ENCODE measurements around the gene KLHL3.

The KLHL3 gene

DNA sequence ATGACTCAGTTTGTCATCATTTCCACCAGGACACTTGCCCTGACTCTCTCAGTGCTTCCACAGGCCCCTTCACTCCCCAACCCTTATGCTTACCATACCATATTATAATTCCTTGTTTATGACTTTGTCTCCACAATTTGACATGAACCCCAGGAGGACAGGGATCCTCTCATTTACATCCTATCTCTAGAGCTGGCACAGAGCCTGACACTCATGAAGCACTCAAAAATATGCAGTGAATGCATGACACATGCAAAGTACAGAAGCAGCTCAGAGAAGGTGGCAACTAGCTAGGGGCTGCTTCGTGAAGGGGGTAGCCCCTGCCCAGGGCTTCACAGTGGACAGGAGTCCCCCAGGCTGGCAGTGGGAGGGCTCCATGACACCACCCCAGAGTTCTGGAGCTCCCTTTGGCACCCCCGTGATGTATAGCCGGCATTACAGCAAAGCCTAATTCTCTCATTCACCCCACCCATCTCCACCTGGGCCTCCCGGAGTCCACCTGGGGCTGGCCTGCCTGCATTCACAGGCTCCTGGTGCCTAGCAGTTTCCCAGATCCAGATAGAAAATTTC is 124.8 kb downstream of the KLHL3 start:
- DNase-seq (ENCODE audit: low spot score), result no peak

DNA sequence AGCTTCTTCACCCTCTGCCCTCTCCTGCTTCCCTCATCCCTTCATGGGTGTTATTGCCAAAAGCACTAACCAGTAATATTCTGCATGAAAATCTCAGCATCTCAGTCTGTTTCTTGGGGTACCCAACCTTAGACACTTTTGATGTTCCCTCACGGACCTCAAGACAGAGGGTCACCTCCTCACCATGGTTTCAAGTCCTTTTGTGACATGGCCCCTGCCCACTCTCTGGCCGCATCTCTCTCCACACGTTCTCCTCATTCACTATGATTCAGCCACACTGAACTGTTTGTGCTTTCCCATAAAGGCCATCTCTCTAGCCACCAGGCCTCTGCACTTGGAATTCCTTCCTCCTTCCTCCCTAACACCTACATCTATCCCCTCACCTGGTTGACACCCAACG is 125.3 kb downstream of the KLHL3 start:
- no peak for DNase-seq (ENCODE audit: low spot score)

DNA sequence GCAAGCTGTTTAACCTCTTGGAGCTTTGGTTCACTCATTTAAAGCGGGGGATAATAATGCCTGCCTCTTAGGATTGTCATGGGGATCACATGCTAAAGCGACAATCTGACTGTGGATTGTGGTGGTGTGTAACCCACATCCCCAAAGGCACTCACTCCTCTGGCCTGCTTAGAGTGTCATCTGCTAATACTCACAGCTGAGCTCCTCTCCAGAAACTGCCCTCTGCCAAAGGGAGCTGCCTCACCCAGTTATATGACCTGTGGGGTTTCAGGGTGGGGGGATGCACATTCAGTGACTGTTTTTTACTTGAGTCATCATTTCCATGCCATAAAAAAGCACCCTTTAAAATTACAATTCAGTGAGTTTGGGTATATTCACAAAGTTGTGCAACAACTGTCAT is 126.8 kb downstream of the KLHL3 start:
- DNase-seq (ENCODE audit: low spot score), result no peak

DNA sequence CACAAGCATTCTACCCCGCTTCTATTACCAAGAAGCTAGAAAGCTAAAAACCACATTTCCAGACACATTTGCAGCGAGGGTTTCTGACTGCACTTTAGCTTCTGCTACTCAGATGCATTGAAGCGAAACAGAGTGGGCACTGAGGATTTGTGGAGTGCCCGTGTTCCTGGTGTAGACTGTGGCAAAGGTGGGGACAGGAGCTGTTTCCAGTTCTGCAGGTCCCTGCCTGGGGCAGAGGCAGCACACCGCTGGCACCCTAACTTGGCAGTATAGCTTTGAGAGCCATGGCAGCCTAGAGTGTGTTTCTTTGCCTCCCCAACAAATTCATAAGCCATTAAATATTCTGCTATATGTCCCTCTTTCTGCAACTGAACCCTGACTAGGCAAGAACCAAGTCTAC is 128.1 kb downstream of the KLHL3 start:
- DNase-seq (ENCODE audit: low spot score), result no peak

DNA sequence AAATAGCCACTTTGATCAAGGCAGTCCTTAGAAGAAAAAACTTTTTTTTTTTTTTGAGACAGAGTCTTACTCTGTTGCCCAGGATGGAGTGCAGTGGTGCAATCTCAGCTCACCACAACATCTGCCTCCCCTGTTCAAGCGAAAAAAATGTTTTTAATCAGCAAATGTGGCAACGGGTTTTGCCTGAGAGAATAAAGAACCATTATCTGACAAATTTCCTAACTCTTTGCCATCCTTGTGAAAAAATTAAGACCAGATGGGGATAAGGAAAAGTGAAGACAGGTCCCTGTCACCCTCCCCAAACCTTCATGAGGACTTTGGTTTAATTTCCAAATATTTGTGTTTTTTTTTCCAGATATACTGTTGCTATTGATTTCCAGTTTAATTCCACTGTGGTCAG is 129.5 kb downstream of the KLHL3 start:
- no peak for DNase-seq (ENCODE audit: low spot score)

DNA sequence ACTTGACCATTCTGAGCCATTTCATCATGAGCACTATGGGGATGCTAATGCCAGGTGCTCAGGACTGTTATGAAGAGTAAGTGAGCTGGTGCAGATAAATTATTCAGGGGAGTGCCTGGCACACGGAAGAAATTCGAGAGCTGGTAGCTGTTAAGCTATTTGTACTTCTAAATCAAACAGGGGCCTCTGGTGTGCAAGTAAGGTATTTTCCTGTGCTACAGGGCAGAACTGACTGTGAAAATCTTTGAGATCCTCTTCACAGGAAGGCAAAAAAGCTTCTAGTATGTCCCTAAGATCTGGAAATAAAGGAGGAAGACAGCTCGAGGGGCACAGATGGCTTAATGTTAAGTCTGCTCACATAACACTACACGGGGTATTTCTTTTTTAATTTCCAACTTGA is 130.5 kb downstream of the KLHL3 start:
- no peak for DNase-seq (ENCODE audit: low spot score)

DNA sequence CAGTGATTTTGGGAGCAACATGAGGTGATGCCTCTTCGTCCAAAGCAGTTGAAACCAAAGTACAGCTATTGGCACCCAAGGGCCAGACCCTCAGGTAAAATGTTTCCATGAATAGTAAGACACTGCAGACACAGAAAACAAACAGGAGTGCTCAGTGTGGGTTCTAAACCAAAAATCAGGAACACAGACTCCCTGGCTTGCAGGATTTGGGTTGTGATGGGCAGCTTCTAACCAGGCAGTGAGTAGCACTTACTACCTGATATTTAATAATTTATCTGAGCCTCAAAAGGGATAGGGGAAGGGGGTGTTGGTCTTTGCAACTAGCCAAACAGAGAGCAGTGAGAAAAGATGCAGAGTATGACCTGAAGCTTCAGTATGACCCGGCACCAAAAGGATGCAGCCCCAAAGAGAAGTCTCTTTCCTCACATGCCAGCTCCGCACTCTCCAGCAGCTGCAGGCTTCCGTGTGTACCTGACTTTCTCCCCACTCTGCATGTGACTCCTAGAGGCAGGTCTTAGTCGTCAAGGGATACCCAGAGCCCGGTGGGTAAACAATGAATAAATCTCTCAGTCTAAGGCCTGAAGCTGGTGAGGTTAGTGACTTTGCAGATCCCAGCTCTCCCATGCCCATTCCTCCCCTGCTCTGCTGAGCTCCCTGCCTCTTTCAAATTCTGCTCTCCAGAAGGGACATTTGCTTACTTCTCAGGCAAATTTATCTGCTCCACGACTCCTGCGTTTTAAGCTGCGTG is 131.4 kb downstream of the KLHL3 start:
- no peak for DNase-seq (ENCODE audit: low spot score)

DNA sequence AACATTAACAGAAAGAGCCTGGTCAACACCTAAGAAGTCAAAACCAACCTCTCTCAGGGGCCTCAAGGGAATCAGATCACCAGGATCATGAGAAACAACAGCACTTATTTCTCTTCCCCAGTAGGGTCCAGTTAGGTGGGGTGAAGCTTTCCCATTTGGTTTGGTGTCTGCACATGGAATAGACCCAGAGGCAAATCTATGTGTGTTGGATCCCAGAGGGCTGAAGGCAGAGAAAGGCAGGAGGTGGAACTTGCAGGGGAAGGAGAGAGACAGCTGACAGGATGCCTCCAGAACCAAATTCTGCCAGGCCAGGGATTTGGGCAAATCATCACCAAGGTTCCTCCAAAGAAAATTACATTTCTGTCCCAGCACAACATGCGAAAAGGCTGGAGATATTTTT is 132.0 kb downstream of the KLHL3 start:
- DNase-seq (ENCODE audit: low spot score), result no peak

DNA sequence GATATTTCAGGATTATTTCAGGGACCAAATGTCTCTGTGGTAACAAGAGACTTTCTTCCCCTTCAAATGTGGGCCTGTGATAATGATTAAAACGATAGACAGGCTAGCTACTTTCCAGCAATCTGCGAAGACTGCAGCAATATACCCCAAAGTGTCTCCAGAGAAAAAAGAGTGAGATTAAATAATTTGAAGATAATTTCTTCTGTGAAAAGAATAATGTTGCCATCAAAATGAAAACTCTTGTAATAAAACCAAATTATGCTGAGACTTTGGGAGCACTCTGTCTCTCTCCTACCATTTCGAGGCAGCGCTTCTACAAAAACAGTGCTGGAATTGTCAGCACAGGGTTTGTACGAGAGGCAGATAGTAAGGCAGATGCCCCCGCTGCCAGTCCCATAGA is 132.5 kb downstream of the KLHL3 start:
- DNase-seq (ENCODE audit: low spot score), result no peak

DNA sequence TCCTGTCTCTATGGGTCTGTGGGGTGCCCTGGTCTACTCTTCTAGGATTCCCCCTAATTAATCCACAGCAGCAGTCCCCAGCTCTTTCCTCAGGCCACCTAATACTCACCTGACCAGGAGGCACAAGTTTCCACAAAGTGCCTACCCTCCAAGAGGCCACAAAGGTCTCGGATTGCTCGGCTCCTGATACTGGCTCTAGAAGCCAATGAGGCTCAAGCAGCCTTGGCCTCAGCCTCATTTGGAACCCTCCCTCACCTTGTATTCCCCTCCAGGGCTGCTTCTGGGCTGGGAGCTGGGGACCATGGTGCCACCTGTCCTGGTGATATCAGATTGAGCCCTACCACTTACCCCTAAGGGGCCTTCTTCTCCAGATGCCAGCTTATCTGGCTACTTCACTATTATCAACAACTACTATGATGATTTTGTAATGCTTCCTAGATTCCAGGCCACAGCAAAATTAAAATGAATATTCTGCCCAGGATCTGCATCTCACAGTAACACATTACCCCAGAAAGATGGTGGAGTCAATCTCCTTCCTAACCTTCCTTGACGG is 133.1 kb downstream of the KLHL3 start:
- no peak for DNase-seq (ENCODE audit: low spot score)

DNA sequence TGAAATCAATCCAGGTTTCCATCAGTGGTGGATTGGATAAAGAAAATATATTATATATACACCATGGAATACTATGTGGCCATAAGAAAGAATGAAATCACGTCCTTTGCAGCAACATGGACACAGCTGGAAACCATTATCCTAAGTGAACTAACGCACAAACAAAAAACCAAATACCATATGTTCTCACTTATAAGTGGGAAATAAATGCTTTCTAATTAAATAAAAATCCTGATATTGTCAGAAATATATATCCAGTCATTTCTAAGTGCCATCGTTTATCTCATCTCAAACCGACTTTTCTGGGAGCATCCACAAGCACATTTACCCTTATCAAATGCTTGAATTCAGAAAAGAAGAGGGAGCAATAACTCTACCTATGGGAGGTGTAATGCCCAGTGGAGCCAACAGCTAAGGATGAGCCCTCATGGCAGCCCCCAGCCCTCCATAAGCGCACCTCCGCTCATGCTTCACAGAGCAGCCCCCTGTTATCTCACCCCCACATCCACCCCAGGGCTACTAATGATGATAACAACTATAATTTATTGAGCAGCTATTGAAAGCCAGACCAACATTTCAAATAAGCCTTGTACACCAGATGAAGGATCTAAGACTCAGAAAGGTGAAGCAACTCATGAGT is 135.0 kb downstream of the KLHL3 start:
- no peak for DNase-seq (ENCODE audit: low spot score)

DNA sequence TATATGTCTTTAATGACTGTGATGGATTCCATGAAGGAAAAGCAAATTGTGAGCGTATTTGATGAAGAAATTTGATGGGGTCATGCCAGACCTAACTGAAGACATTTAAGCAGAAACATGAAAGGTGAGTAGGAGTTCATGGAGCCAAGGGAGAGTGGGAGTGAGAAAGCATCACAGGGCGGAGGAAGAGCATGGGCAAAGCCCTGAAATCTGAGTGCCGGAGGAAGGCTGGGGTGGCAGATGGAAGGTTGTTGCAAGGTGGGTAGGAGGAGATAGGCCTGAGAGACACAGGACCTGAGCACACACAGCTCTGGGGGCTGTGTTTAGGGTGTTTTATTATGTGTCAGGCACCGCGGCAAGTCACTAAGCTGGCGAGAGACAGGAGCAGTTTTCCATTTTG is 136.4 kb downstream of the KLHL3 start:
- DNase-seq (ENCODE audit: low spot score), result no peak

DNA sequence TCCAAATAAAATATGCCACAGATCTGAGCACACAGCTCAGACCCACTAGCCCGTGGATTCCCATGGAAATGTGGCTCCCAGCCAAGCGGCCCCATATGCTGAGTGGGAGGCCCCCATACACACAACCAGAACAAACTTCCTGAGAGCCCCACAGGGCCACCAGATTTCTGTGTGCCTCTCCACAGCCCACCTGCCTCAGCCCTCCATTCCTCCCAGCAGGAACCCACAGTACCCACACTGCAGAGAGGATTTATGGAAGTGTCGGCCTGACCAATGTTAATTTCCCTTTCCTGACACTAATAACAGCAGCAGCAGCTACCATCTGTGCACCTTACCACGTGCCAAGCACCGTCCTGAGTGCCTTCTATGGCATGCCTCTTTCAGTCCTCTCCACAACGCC is 137.5 kb downstream of the KLHL3 start:
- DNase-seq (ENCODE audit: low spot score), result no peak

DNA sequence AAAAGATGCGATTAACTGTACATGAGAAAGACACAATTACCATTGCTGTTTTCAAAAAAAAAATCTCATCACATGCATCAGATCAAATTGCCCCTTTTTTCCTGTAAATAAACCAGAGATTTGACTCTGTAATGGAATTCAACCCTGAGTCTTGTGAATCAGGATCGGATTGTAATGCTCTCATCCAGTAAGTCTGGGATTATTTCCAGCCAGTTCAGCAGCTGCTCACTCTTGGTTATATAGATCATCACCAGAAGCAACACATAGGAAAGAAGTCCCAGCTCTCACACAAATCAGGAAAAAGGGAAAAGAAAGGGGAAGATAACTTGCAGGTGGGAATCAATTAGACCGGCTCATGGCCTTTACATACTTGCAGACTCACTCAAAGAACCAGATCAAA is 138.9 kb downstream of the KLHL3 start:
- no peak for DNase-seq (ENCODE audit: low spot score)

DNA sequence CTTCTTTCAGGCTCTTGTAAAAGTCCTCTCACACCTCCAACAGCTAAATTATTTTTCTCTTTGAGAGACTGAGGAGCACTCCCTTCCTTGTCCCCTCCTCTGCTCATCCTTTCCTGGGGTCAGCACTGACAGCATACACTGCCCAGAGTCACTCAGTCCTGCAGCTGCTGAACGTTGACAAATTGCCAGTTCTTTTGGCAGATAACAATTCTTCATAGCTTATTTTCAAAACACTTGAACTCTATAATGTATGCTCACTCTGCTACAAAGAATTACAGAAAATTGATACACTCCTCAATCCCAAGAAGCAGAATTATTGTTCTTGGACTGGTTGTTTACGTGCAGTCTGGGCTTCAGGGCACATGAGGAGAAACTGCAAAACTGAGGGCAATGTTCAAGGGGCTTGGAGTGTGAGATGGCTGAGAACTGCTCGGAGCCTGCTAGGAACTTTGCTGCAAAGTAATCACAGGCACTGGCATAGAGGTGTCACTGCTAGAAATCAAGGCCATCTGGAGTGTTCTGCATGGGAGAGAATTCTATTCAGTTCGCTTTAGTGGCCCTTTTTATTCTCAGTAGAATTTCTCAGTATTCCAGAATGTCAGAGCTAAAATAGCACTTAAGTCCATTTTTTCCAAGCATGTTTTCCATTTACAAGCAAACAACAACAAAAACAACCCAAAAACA is 140.4 kb downstream of the KLHL3 start:
- DNase-seq (ENCODE audit: low spot score), result no peak

DNA sequence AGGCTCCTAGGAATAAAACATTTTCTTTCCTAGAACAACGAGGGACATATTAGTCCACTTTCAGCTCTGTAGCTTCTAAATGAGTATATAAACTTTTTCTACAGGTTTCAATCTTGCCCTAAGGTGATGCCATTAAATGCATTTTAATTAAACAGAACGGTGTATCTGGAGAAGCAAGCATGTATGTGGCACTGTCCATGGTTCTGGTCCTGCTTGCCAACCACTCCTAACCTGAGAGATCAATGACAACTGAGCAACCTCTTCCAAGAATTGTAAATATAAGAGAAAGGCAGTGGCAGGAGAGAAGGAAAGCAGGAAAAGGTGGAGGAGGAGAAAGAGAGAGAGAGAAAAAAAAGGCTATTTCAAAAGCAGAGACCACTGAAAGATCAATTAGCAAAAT is 141.2 kb downstream of the KLHL3 start:
- DNase-seq (ENCODE audit: low spot score), result no peak

DNA sequence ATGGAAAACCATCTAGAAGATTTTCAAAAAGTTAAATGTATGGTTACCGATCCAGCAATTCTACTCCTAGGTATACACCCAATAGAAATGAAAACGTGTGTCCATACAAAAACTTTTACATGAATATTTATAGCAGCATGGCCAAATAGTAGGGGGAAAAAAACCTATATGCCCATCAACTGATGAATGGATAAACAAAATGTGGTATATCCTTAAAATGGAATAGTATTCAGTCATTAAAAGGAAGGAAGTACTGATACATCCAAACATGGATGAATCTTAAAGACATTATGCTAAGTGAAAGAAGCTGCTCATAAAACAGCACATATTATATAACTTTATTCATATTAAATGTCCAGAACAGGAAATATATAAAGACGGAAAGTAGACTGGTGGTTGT is 143.6 kb downstream of the KLHL3 start:
- no peak for DNase-seq (ENCODE audit: low spot score)

DNA sequence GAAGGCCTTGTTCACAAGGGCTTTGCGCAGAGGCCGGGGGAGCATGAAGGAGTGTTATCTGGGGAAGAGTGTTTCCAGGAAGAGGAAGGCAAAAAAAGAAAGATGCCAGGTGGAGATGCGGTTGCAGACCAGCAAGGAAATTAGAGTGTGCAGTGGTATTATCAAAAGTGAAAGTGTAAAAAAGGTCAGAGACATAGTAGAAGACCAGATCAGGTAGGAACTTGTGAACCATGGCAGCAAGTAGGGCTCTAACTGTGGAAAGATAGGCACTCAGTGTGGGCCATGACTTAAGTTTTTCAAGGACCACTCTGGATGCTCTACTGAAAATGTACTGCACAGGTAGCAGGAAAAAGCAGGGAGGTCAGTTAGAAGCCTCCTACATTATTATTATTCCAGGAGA is 146.7 kb downstream of the KLHL3 start:
- DNase-seq (ENCODE audit: low spot score), result no peak

DNA sequence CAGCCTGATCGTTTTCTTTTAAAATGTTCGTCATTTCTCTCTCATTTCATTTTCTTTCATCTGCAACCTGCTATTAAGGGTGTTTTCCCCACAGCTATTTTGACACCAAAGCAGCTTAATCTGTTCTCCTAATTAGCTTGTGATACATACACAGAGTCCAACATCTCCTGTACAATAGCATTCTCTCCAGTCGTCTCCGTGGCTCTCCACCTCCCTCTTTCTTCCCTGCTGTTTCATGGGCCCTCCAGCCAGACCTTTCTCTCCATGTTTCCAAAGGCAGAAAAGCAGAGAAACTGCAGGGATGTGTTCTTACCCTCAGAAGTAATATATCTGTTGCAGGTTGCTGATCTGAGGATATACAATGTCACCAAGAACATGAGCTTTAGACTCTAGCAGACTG is 148.0 kb downstream of the KLHL3 start:
- no peak for DNase-seq (ENCODE audit: low spot score)

DNA sequence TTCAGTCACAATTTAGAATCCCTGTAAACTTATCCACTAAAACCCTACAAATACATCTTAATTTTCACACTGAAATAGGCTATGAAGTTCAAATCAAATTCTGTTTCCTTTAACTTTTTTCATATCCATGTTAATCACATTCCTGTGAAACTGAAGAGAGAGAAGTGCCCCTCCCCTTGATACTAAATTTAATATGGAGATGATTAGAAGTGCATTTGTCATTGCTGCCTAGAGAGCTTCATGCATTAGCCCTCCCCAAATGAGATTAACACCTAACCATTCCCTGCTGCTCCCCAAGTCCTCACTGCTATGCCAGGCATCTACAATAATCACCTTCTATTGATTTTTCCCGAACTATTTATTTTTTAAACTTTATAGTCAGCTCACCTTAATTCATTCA is 151.6 kb downstream of the KLHL3 start:
- DNase-seq (ENCODE audit: low spot score), result no peak

DNA sequence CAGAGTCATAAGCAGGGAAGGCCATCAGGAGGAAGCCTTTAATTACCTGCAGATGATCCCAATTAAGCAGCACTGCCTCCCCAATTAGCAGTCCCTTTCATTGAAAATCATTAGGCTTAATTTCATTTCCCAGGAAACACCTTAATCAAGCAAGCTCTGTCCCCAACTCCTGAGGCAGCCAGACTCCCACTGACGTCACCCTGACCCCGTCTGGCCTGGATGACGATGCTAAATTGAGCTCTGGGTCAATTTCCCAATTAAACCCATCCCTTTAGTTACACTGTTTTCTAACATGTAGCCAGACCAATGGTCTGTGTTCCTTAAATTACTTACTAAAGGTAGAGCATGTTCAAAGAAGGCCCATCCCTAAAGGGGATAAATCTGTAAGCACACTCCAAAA is 152.8 kb downstream of the KLHL3 start:
- DNase-seq (ENCODE audit: low spot score), result no peak

DNA sequence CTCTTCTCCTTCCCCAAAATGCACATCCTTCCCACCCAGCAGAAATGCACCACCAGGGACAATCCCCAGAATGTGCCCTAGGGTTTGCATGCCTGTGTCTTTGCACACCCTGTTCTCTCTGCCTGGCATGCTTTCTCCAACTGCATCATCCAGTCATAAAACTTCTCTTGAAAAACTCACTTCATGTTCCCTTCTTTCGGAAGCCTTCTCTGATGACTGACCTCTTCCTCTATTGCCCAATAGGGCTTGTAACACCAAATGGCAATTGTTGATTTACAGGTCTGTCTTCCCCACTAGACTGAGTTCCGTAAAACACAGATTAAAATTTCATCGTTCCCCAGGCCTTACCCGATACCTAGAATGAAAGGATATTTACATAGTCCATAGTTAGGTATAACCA is 153.7 kb downstream of the KLHL3 start:
- DNase-seq (ENCODE audit: low spot score), result no peak

DNA sequence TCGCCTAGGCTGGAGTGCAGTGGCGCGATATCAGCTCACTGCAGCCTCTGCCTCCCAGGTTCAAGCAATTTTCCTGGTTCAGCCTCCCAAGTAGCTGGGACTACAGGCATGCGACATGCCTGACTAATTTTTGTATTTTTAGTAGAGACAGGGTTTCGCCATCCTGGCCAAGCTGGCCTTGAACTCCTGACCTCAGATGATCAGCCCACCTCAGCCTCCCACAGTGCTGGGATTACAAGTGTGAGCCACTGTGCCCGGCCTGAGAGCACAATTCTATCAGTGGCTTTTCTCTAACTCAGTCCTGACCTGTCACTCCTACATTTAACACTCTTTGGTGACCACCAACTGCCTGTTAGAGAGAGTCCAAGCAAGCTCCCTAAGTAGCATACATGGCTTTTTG is 154.1 kb downstream of the KLHL3 start:
- no peak for DNase-seq (ENCODE audit: low spot score)

Data from CD4-positive, alpha-beta T cell treated with Interleukin-6 at 100 ng/mL for 8 hours (primary cell).